Measurements from ENCODE around the gene CLPTM1L.

CLPTM1L gene

GRCh38 chr5:1349246-1349645, 4.3 kb upstream of the CLPTM1L start:
- Histone ChIP-seq H2AFZ (ENCODE audit: low read length) (peak overlapping the region; percentile 68), H3K9me3 (ENCODE audit: insufficient read depth, low read depth, low read length) (no peaks in the 10 kb centered on the region), H3K4me1 (ENCODE audit: insufficient read depth, low read length, poor library complexity, severe bottlenecking) (peaks cover 37% of the 10 kb centered on the region), H4K20me1 (ENCODE audit: insufficient read depth, low read length, poor library complexity, severe bottlenecking) (peaks cover 2% of the 10 kb centered on the region), H3K79me2 (ENCODE audit: insufficient read depth, low read length) (peaks cover 17% of the 10 kb centered on the region), H3F3A (ENCODE audit: low read depth) (no peaks in the 10 kb centered on the region), H3K4me3 (ENCODE audit: low read length, poor library complexity, severe bottlenecking) (peak overlapping the region; percentile 26), H3K27me3 (ENCODE audit: insufficient read depth, low read length, poor library complexity, severe bottlenecking) (no peaks in the 10 kb centered on the region), H3K4me2 (ENCODE audit: low read depth, low read length, poor library complexity, severe bottlenecking) (peak overlapping the region; percentile 51), H3K9me2 (replicated peaks; ENCODE audit: low read depth, low read length) (no peaks in the 10 kb centered on the region), H3K9ac (ENCODE audit: low read depth, low read length, poor library complexity, severe bottlenecking) (peak overlapping the region; percentile 92), H3K36me3 (ENCODE audit: insufficient read depth, low read length) (no peaks in the 10 kb centered on the region)
- peak; percentile 53 for TF ChIP-seq CTCF (conservative IDR thresholded peaks at IDR 0.05; ENCODE audit: low read length)
- no peak for TF ChIP-seq EZH2phosphoT487 (IDR thresholded peaks at IDR 0.05; ENCODE audit: borderline replicate concordance)

- peaks cover 6% of the 10 kb centered on the region for H4K20me1 ChIP-seq (ENCODE audit: insufficient read depth, low read length, poor library complexity, severe bottlenecking)
- TF ChIP-seq CTCF (conservative IDR thresholded peaks at IDR 0.05; ENCODE audit: low read length) (no peak; the same call in 1 of the 2 replicates), EZH2phosphoT487 (IDR thresholded peaks at IDR 0.05; ENCODE audit: borderline replicate concordance) (no peak)
- peak overlapping the region; percentile 68 for H2AFZ ChIP-seq (ENCODE audit: low read length)
- H3K27me3 ChIP-seq (ENCODE audit: insufficient read depth, low read length, poor library complexity, severe bottlenecking): no peaks in the 10 kb centered on the region
- peak overlapping the region; percentile 26 for H3K4me3 ChIP-seq (ENCODE audit: low read length, poor library complexity, severe bottlenecking)
- peaks cover 21% of the 10 kb centered on the region for H3K79me2 ChIP-seq (ENCODE audit: insufficient read depth, low read length)
- no peaks in the 10 kb centered on the region for H3F3A ChIP-seq (ENCODE audit: low read depth)
- no peaks in the 10 kb centered on the region for H3K9me3 ChIP-seq (ENCODE audit: insufficient read depth, low read depth, low read length)
- no peaks in the 10 kb centered on the region for H3K36me3 ChIP-seq (ENCODE audit: insufficient read depth, low read length)
- peak overlapping the region; percentile 51 for H3K4me2 ChIP-seq (ENCODE audit: low read depth, low read length, poor library complexity, severe bottlenecking)
- H3K4me1 ChIP-seq (ENCODE audit: insufficient read depth, low read length, poor library complexity, severe bottlenecking): peaks cover 41% of the 10 kb centered on the region
- H3K9ac ChIP-seq (ENCODE audit: low read depth, low read length, poor library complexity, severe bottlenecking): peak overlapping the region; percentile 92
- no peaks in the 10 kb centered on the region for H3K9me2 ChIP-seq (replicated peaks; ENCODE audit: low read depth, low read length)
Observed at GRCh38 chr5:1348986-1349245, 4.0 kb upstream of the CLPTM1L start.

DNA sequence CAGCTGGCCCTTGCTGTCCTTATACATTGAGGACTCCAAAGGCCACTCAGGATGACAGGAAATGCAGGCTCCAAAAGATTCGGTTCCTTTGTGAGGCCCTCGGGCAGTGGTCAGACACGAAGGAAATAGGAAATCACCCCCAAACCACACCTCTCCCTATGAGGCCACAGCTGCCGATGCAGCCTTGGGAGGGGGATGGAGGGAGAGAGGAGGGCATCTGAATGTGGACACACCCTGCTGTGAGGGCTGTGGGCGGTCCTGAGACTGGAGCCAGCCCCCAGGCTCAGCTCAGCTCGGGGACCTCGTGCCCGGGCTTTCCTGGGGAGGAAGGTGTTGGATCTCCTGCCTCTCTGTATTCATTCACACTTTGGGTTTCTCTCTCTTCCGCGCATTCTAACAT, 2.7 kb upstream of the CLPTM1L start:
- Histone ChIP-seq H3K36me3 (ENCODE audit: insufficient read depth, low read length) (0 out of 2 replicates have a peak, but pooled peaks cover under 1% of the 10 kb centered on the region), H3F3A (ENCODE audit: low read depth) (no peaks in the 10 kb centered on the region), H4K20me1 (ENCODE audit: insufficient read depth, low read length, poor library complexity, severe bottlenecking) (peaks cover 18% of the 10 kb centered on the region), H3K79me2 (ENCODE audit: insufficient read depth, low read length) (peaks cover 34% of the 10 kb centered on the region), H3K9me2 (replicated peaks; ENCODE audit: low read depth, low read length) (no peaks in the 10 kb centered on the region), H2AFZ (ENCODE audit: low read length) (no peak overlapping the region), H3K9ac (ENCODE audit: low read depth, low read length, poor library complexity, severe bottlenecking) (peak overlapping the region; percentile 92), H3K9me3 (ENCODE audit: insufficient read depth, low read depth, low read length) (no peaks in the 10 kb centered on the region), H3K4me3 (ENCODE audit: low read length, poor library complexity, severe bottlenecking) (no peak overlapping the region), H3K4me2 (ENCODE audit: low read depth, low read length, poor library complexity, severe bottlenecking) (peak overlapping the region; percentile 88), H3K4me1 (ENCODE audit: insufficient read depth, low read length, poor library complexity, severe bottlenecking) (peaks cover 54% of the 10 kb centered on the region), H3K27me3 (ENCODE audit: insufficient read depth, low read length, poor library complexity, severe bottlenecking) (no peaks in the 10 kb centered on the region)
- TF ChIP-seq CTCF (conservative IDR thresholded peaks at IDR 0.05; ENCODE audit: low read length): no peak
- no peak for TF ChIP-seq EZH2phosphoT487 (IDR thresholded peaks at IDR 0.05; ENCODE audit: borderline replicate concordance)

Measured in Loucy (cell line).